HG03103 (cell line): Measurements from ENCODE around the gene RASGRF2.
"Not testable (repeated sequence)": the region's sequence is repeated elsewhere in the genome, so short reads cannot be mapped to it uniquely, and the experiment has no call there.

Source experiments
- ATAC-seq: cut with Tn5 transposase; IDR thresholded peaks from one replicate; pipeline ENCODE4 v1.9.1; 2021; ENCODE audit warnings: low read depth; ENCODE audit not compliant: unreplicated experiment

RASGRF2 gene

GRCh38 chr5:81068063-81068462 lies 107.9 kb downstream of the RASGRF2 start:
- ATAC-seq, result no peak

DNA sequence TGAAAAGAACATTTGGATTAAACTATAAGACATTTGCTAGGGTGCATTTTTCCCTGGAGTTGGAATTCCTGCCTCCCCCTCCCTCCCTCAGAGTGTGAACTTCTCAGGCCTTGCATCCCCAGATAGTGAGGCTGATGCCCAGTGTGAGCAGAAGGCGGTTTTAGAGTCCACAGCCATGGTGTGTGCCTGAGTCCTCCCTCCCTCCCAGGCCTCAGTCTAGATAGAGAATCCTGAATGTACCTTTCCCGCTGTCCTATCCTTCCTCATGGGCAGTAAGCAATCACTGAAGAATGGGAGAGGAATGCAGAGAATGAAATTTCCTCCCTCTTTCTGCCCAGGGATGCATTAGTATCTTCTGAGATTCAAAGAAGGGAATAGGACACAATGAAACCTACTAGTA lies 108.5 kb downstream of the RASGRF2 start:
- ATAC-seq, result no peak

DNA sequence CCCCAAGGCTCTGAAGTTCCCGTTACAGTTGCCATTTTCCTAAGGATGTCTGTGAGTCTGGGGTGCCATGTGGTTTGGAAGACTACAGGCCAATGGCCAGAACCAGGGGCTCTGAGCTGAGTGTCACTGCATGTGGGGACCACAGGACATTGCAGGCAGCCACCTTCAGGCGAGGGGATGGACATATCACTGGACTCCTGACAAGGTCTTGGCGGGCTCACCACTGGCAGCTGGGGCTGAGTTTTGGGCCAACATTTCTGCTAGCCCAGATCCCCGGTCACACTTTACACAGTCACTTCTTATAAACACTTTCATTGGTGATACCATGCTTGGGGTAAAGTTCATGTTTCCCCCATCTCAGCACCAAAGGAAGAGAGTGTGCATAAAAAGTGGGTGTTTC lies 109.8 kb downstream of the RASGRF2 start:
- ATAC-seq, result no peak

GRCh38 chr5:81070571-81071255 lies 110.5 kb downstream of the RASGRF2 start:
- no peak for ATAC-seq

- ATAC-seq, result no peak
Measured at GRCh38 chr5:81075041-81075440, 114.9 kb downstream of the RASGRF2 start.

GRCh38 chr5:81077105-81077504 lies 116.9 kb downstream of the RASGRF2 start:
- no peak for ATAC-seq

DNA sequence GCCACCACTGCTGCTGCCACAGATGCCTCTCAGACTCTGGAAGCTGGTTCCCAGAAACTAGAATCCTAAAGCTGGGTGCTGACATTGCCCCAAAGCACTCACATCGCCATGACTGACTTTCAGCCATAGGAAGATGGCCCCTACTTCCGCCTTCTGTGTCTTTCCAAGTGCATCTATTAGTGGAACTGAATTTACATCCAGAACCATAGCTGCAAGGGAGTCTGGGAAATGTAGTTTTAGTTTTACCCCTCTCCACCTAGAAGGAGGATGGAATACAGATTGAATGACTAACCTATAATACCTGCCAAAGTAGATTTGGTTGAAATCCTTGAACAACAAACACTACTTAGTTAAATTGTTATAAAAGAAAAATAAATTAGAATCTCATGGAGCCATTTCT lies 118.8 kb downstream of the RASGRF2 start:
- ATAC-seq, result no peak

DNA sequence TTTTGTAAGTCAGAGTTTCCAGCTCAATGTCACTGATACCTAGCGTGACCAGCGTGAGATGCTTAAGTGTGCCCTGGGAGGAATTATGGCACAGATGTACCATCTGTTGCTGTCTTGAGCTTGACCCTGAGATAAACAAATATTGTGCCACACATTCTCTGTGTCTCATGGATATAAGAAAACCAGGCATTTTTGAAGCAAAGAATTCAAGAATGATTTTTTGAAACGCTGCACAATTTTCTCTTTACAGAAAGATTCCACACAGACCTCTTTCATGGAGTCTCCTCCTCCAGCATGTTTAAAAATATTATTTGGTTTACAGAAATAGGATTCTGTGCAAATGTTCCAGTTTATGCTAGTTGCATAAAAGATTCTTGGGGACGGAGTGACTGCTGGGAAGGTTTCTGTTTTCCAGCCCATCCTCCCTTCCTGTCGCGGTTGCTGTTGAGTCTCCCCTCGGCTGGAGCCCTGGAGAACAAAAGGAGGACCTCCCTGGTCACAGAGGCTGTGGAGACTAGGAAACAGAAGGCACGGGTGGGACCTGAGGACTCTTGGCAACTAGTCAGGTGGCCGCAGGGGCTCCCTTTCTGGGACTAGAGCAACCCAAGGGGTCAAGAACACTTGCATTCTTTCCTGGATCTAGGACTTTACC lies 120.8 kb downstream of the RASGRF2 start:
- ATAC-seq, result no peak

DNA sequence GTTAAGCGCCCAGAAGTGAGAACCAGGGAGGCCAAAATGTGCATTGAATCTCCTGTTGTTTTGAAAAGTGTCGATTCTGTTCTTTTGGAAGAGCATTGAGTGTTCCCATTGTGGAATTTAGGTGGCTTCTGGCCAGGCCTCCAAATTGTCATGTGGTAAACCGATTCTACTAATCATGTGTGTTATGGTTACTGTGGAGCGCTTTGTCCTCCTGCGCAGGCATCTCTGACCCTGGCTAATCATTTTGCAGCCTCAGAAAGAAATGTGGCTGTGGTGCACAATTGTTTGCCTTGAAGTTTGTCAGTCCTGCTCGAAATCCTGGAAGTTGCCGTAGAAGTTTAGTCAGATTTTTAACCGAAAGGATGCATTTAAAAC lies 121.3 kb downstream of the RASGRF2 start:
- no peak for ATAC-seq

DNA sequence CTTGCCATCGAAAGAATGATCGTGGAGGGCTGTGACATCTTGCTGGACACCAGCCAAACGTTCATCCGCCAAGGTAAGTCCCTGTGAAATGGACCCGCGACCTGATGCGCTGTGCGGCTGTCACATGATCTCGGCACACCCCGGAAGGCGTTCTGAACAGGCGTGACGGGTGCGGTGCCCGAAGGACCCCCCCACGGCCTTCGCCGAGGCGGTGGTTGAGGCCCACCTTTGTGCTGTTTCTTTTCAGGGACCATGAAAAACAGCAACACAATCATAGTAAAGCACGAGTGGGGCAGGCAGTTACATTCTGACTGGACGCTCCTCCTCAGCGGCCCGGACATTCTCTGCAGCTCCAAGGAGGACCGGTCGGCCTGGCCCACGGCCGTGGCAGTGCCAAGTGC lies 126.7 kb downstream of the RASGRF2 start:
- no peak for ATAC-seq

- ATAC-seq, result no peak
Measured at GRCh38 chr5:81091199-81091598, 131.0 kb downstream of the RASGRF2 start.

GRCh38 chr5:81093536-81094196 lies 133.5 kb downstream of the RASGRF2 start:
- no peak for ATAC-seq

GRCh38 chr5:81095835-81096234 lies 135.7 kb downstream of the RASGRF2 start:
- ATAC-seq, result no peak

DNA sequence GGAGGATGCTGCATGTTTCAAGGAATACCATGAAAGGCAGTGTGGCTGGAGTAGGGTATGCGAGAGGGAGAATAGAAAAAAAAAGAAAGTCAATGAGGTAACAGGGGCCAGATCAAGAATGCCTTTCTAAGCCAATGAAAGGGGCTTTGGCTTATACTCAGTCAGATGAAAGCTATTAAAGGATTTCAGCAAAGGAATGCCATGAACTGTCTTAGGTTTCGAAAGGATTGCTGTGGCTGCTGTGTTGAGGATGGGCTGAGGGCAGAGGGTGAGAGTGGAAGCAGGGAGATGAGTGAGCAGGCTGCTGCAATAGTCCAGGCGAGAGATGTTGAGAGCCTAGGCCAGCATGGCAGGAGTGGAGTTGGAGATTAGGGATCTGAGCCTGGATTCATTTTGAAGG lies 137.6 kb downstream of the RASGRF2 start:
- no peak for ATAC-seq

GRCh38 chr5:81105261-81105877 lies 145.2 kb downstream of the RASGRF2 start:
- ATAC-seq, result no peak

DNA sequence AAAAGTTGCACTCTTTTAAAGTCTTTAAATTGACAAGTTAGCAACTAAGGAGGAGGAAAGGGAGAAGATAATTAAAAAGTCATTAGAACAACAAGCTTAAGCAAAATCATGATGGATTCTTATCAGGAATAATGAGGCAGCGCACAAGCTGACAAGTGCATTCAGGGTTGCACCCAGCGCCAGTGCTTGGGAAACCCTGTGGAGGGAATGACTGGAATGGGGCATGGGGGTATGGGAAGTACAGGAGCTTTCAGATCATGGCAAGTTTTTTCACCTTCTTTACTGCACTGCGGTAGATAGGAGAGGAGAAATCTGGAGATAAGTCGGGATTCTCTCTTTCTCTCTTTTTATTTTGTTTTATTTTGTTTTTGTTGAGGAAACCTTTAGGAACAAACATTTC lies 155.1 kb downstream of the RASGRF2 start:
- ATAC-seq, result no peak

DNA sequence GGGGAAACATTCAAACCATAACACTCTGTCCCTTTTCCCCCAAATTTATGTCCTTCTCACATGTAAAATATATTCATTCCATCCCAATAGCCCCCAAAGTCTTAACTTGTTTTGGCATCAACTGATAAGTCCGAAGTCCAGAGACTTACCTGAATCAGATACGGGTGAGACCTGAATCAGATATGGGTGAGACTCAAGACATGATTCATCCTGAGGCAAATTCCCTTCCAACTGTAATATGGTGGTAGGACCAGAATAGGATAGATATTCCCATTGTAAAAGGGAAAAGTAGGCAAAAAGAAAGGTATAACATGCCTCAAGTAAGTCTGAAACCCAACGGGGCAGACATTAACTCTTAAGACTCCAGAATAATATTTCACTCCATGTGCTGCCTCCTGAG lies 157.4 kb downstream of the RASGRF2 start:
- ATAC-seq, result no peak

GRCh38 chr5:81121273-81121672 lies 161.1 kb downstream of the RASGRF2 start:
- no peak for ATAC-seq

- no peak for ATAC-seq
Measured at GRCh38 chr5:81121836-81122630, 161.9 kb downstream of the RASGRF2 start.

DNA sequence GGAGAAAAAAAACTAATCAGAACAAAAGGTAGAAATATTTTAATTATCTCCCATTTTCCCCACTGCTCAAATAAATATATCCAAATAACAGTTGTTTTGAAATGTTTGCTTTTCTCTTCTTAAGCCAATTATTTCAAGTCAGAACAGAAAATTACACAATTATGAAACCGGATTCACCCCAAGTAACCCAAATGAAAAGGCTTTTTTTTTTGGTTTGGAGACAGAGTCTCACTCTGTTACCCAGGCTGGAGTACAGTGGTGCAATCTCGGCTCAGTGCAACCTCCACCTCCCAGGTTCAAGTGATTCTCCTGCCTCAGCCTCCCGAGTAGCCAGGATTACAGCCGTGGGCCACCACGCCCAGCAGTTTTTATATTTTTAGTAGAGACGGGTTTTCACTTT lies 164.5 kb downstream of the RASGRF2 start:
- not testable (repeated sequence) for ATAC-seq

- ATAC-seq, result no peak
Measured at GRCh38 chr5:81125959-81126358, 165.8 kb downstream of the RASGRF2 start.
